ENCODE measurements around the gene CLDN12.

The CLDN12 gene

GRCh38 chr7:90387470-90388240 lies 15.6 kb upstream of the CLDN12 start:
- H3K4me3 ChIP-seq (ENCODE audit: low read depth, low read length) = no peak overlapping the region
- CTCF ChIA-PET = interaction anchor here (0.6 kb wide), 1 partner anchor 185 kb away, joined by 3 read pairs; no protein-coding TSS in a partner anchor
- H3K27ac ChIP-seq (ENCODE audit: extremely low read depth, low read depth, low read length) = no peak overlapping the region
- no peaks in the 10 kb centered on the region for H3K9me3 ChIP-seq (ENCODE audit: control insufficient read depth, insufficient read depth, low read depth, low read length)
- peaks cover 27 to 34% of the 10 kb centered on the region in 2 experiments for H3K36me3 ChIP-seq (ENCODE audit: control insufficient read depth in 2 of 2, insufficient read depth in 1 of 2, low read length in 2 of 2)
- H3K4me1 ChIP-seq (ENCODE audit: control insufficient read depth, insufficient read depth, low read length) = no peaks in the 10 kb centered on the region
- TF ChIP-seq TSHZ1 (tag by site-specific recombination; IDR thresholded peaks at IDR 0.05; ENCODE audit: borderline replicate concordance) (no peak), REST (tag by site-specific recombination; IDR thresholded peaks at IDR 0.05) (peak; percentile 90)
- POLR2A ChIA-PET = no interaction called here

- Histone ChIP-seq H3K36me3 (ENCODE audit: control insufficient read depth in 2 of 2, insufficient read depth in 1 of 2, low read length in 2 of 2) (peaks cover 6 to 8% of the 10 kb centered on the region in 2 experiments), H3K27ac (ENCODE audit: extremely low read depth, low read depth, low read length) (no peak overlapping the region), H3K4me3 (ENCODE audit: low read depth, low read length) (no peak overlapping the region), H3K9me3 (ENCODE audit: control insufficient read depth, insufficient read depth, low read depth, low read length) (no peaks in the 10 kb centered on the region), H3K4me1 (ENCODE audit: control insufficient read depth, insufficient read depth, low read length) (no peaks in the 10 kb centered on the region)
- TF ChIP-seq REPIN1 (tag by site-specific recombination; IDR thresholded peaks at IDR 0.05; ENCODE audit: low read depth) (no peak), ZNF174 (tag by site-specific recombination; IDR thresholded peaks at IDR 0.05) (no peak), SP3 (tag by site-specific recombination; IDR thresholded peaks at IDR 0.05) (no peak), SALL2 (tag by site-specific recombination; IDR thresholded peaks at IDR 0.05; ENCODE audit: borderline replicate concordance) (no peak), ZNF121 (tag by site-specific recombination; IDR thresholded peaks at IDR 0.05) (no peak), ZNF514 (tag by site-specific recombination; IDR thresholded peaks at IDR 0.05) (no peak), ZNF37A (tag by site-specific recombination; IDR thresholded peaks at IDR 0.05) (no peak), ZNF426 (tag by site-specific recombination; IDR thresholded peaks at IDR 0.05) (no peak), ZNF169 (tag by site-specific recombination; IDR thresholded peaks at IDR 0.05) (no peak), BCL11A (tag by site-specific recombination; IDR thresholded peaks at IDR 0.05; ENCODE audit: low read depth) (no peak), ZNF600 (tag by site-specific recombination; IDR thresholded peaks at IDR 0.05) (no peak), ZNF777 (tag by site-specific recombination; IDR thresholded peaks at IDR 0.05; ENCODE audit: borderline replicate concordance) (no peak), ZNF629 (tag by site-specific recombination; IDR thresholded peaks at IDR 0.05) (no peak)
- ChIA-PET CTCF (interaction anchor here (0.6 kb wide), 1 partner anchor 23 kb away, joined by 6 read pairs; no protein-coding TSS in a partner anchor), POLR2A (no interaction called here)
Observed at GRCh38 chr7:90390926-90391325, 12.3 kb upstream of the CLDN12 start.

Measured in HEK293 (cell line).